Activated naive CD4-positive, alpha-beta T cell treated with anti-CD3 and anti-CD28 coated beads, Interleukin-2, amount 50 U/mL, for 24 hours (primary cell): ENCODE results near the gene FOXI2.

ENCODE experiments used
- H3K27ac Mint-ChIP-seq: one replicate; pipeline ENCODE4 v1.8.0; 2021; ENCODE audit warnings: mild to moderate bottlenecking, mixed read lengths
- H3K27me3 Mint-ChIP-seq: one replicate; pipeline ENCODE4 v1.8.0; 2021; ENCODE audit warnings: mixed read lengths
- H3K36me3 Mint-ChIP-seq: one replicate; pipeline ENCODE4 v1.8.0; 2021; ENCODE audit warnings: mixed read lengths
- H3K4me1 Mint-ChIP-seq: one replicate; pipeline ENCODE4 v1.8.0; 2021; ENCODE audit warnings: mixed read lengths
- H3K4me3 Mint-ChIP-seq: one replicate; pipeline ENCODE4 v1.8.0; 2021; ENCODE audit warnings: mild to moderate bottlenecking, mixed read lengths
- H3K9me3 Mint-ChIP-seq: one replicate; pipeline ENCODE4 v1.8.0; 2021; ENCODE audit warnings: mixed read lengths

FOXI2 gene

DNA sequence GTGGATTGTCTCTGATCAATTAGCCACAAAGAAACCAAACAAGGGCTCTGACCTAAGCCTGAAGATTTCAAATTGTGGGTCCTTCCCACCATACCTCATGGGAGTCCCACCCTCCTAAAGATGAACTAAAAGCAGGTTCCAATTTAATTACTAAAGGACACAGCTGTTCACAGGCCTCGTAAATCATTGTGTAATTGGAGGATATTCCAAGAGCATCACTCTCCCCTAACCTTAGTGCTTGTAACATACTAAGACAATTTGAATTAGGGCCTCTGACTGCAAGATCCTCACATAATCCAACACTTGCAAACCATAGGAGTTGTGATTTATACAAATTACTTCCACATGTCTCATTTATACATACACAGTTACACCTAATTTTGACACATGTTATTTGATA is 44.4 kb downstream of the FOXI2 start:
- Mint-ChIP-seq H3K27me3 (peaks cover 7% of the 10 kb centered on the region), H3K9me3 (no peaks in the 10 kb centered on the region), H3K27ac (no peak overlapping the region), H3K36me3 (no peaks in the 10 kb centered on the region), H3K4me3 (no peak overlapping the region), H3K4me1 (no peaks in the 10 kb centered on the region)

- no peaks in the 10 kb centered on the region for H3K36me3 Mint-ChIP-seq
- peaks cover 5% of the 10 kb centered on the region for H3K9me3 Mint-ChIP-seq
- no peaks in the 10 kb centered on the region for H3K4me1 Mint-ChIP-seq
- peaks cover 8% of the 10 kb centered on the region for H3K27me3 Mint-ChIP-seq
- no peak overlapping the region for H3K27ac Mint-ChIP-seq
- H3K4me3 Mint-ChIP-seq: no peak overlapping the region
These were observed 50.9 kb downstream of the FOXI2 start for GRCh38 chr10:127787873-127788272.

DNA sequence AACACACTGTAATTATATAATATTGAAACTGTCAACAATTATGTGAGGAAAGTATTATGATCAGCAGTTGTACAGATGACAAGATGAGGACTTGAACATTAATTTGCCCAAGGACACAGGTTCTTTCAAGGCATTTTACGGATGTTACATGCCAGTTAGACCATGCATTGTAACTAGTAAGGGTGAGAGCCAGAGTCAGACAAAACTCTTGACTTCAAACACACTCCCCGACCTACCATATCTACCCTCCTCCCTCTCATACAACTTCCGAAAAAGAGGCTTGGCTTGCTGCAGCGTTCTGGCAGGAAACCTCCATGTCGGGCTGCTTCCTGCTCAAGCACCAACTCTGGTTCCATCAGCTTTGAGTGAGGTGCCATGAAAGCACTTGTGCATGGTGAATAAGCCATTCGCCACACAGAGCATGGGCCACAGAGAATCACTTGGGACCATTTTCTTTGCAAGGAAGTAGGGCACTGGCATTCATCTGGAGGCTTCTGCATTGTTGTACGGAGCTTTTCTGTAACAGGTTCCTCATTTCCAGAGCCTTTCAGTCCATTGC is 53.2 kb downstream of the FOXI2 start:
- H3K9me3 Mint-ChIP-seq: peaks cover 5% of the 10 kb centered on the region
- no peaks in the 10 kb centered on the region for H3K36me3 Mint-ChIP-seq
- H3K27ac Mint-ChIP-seq: no peak overlapping the region
- H3K4me1 Mint-ChIP-seq: no peaks in the 10 kb centered on the region
- H3K27me3 Mint-ChIP-seq: peaks cover 8% of the 10 kb centered on the region
- H3K4me3 Mint-ChIP-seq: no peak overlapping the region
